ENCODE results near the gene DNAJA2. TPM values are rescaled to one million over a fixed set of nuclear protein-coding genes. Genes with fewer than 3 reads are reported as not detected.
"Not testable (repeated sequence)": the region's sequence is repeated elsewhere in the genome, so short reads cannot be mapped to it uniquely, and the experiment has no call there.

Gene DNAJA2
- total RNA-seq, 4 donors from 2014 or later: 55.6 to 86.0 (median 62.1) TPM

DNA sequence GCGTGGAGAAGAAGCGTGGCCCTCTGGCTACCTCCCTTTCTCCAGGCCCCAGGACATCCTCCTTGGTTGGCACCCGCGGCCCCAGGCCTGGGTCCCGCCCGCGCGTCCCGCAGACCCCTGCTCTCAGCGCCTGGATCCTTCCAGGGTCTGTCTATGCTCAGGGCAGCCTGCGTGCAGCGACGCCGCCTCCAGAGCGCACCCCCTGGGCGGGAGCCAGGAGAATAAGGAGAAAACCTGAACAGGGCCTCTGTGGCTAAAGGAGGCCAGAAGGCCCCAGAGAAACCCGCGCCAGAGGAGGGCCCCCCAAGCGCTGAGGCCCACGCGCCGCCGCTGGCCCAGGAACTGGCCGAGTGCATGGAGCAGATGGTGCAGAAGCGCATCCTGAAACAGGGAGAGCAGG is 40.4 kb upstream of the DNAJA2 start:
- Histone ChIP-seq H3K9me3 (no peaks in the 10 kb centered on the region), H3K27ac (no peak overlapping the region), H3K36me3 (no peaks in the 10 kb centered on the region), H3K4me3 (replicated peaks in 1 of 3) (no peak overlapping the region), H3K27me3 (no peaks in the 10 kb centered on the region), H3K4me1 (no peaks in the 10 kb centered on the region)
- DNase-seq: no peak
- TF ChIP-seq, protein P1, sequence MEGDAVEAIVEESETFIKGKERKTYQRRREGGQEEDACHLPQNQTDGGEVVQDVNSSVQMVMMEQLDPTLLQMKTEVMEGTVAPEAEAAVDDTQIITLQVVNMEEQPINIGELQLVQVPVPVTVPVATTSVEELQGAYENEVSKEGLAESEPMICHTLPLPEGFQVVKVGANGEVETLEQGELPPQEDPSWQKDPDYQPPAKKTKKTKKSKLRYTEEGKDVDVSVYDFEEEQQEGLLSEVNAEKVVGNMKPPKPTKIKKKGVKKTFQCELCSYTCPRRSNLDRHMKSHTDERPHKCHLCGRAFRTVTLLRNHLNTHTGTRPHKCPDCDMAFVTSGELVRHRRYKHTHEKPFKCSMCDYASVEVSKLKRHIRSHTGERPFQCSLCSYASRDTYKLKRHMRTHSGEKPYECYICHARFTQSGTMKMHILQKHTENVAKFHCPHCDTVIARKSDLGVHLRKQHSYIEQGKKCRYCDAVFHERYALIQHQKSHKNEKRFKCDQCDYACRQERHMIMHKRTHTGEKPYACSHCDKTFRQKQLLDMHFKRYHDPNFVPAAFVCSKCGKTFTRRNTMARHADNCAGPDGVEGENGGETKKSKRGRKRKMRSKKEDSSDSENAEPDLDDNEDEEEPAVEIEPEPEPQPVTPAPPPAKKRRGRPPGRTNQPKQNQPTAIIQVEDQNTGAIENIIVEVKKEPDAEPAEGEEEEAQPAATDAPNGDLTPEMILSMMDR (IDR thresholded peaks at IDR 0.05): no peak
- no peak for TF ChIP-seq POLR2A (IDR thresholded peaks at IDR 0.05)
- whole genome bisulfite sequencing, 2 donors: 65 to 75% methylated on average over 22 to 25 of the region's 25 CpGs
- intact Hi-C loops (cut with DNase I): no loop called here

DNA sequence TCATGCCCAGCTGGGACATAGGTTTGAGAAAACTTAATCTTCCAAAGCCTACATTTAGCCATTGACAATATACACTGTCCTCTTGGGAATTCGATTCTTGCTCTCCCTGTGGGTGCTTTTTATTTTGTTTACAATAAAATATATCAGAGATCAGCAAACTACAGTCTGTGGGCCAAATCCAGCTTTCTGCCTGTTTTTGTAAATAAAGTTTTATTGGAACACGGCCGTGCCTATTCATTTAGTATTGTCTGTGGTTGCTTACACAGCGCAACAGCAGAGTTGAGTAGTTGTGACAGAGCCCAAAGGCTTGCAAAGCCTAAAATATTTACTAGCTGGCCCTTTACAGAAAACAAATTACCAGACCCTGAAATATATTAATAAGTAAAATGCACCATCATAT is 39.7 kb upstream of the DNAJA2 start:
- Histone ChIP-seq H3K27ac (no peak overlapping the region), H3K9me3 (no peaks in the 10 kb centered on the region), H3K27me3 (no peaks in the 10 kb centered on the region), H3K4me3 (replicated peaks in 1 of 3) (no peak overlapping the region), H3K4me1 (no peaks in the 10 kb centered on the region), H3K36me3 (no peaks in the 10 kb centered on the region)
- no peak for TF ChIP-seq POLR2A (IDR thresholded peaks at IDR 0.05)
- TF ChIP-seq, protein P1 (IDR thresholded peaks at IDR 0.05): no peak
- DNase-seq: no peak
- WGBS, 2 donors: 95% methylated on average over 4 of the region's 4 CpGs
- intact Hi-C loops (cut with DNase I): no loop called here

- intact Hi-C loops (cut with DNase I); DNase-seq; H3K4me1 ChIP-seq; H3K27me3 ChIP-seq; H3K36me3 ChIP-seq; H3K27ac ChIP-seq; H3K4me3 ChIP-seq (replicated peaks in 1 of 3); H3K9me3 ChIP-seq: not testable (repeated sequence)
- 85 to 95% methylated on average over 2 of the region's 2 CpGs for WGBS, 2 donors
Measured at GRCh38 chr16:47010812-47011211, 37.3 kb upstream of the DNAJA2 start.

DNA sequence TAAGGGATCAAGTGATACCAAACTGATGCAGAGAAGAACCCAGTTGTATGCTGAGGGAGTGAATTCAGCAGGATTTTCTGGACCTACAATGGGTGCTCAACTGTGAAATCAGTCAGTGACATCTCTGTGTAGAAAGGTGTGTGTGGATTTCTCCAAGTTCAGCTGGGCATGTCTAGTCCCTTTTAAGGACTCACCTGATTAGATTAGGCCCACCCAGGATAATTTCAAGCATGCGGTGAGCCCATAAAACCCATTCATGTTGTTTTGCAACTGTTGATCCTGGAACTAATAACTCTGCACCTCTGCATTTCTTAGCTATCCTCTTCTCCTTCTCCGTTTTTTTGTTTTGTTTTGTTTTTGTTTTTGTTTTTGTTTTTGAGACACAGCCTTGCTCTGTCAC is 35.1 kb upstream of the DNAJA2 start:
- Histone ChIP-seq H3K4me3 (replicated peaks in 1 of 3) (no peak overlapping the region), H3K4me1 (no peaks in the 10 kb centered on the region), H3K27me3 (no peaks in the 10 kb centered on the region), H3K27ac (no peak overlapping the region), H3K9me3 (no peaks in the 10 kb centered on the region), H3K36me3 (no peaks in the 10 kb centered on the region)
- DNase-seq: no peak
- 87% methylated on average over 2 of the region's 2 CpGs for WGBS, 2 donors
- TF ChIP-seq POLR2A (IDR thresholded peaks at IDR 0.05): no peak
- TF ChIP-seq, protein P1 (IDR thresholded peaks at IDR 0.05): no peak
- intact Hi-C loops (cut with DNase I): no loop called here

DNA sequence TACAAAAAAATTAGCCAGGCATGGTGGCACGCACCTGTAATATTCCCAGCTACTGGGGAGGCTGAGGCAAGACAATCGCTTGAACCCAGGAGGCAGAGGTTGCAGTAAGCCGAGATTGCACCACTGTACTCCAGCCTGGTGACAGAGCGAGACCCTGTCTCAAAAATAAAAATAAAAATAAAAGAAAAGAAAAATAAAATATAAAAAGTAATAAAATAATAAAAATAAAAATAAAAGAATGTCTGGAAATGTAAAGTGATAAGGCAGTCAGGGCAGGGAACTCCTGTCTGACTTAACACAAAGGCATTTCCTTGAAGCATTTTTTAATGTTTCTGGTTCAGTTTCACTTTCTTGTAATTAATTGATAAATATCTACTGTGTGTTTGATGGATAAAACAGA is 34.7 kb upstream of the DNAJA2 start:
- Histone ChIP-seq H3K27me3 (no peaks in the 10 kb centered on the region), H3K36me3 (no peaks in the 10 kb centered on the region), H3K4me3 (replicated peaks in 1 of 3) (no peak overlapping the region), H3K9me3 (no peaks in the 10 kb centered on the region), H3K27ac (no peak overlapping the region), H3K4me1 (no peaks in the 10 kb centered on the region)
- intact Hi-C loops (cut with DNase I): no loop called here
- no peak for DNase-seq
- TF ChIP-seq, protein P1 (IDR thresholded peaks at IDR 0.05): no peak
- no peak for TF ChIP-seq POLR2A (IDR thresholded peaks at IDR 0.05)
- 92 to 94% methylated on average over 4 of the region's 4 CpGs for WGBS, 2 donors

- Histone ChIP-seq H3K9me3 (no peaks in the 10 kb centered on the region), H3K36me3 (no peaks in the 10 kb centered on the region), H3K27ac (no peak overlapping the region), H3K27me3 (no peaks in the 10 kb centered on the region), H3K4me1 (no peaks in the 10 kb centered on the region), H3K4me3 (replicated peaks in 1 of 3) (no peak overlapping the region)
- intact Hi-C loops (cut with DNase I): no loop called here
- 91 to 96% methylated on average over 2 of the region's 2 CpGs for WGBS, 2 donors
- TF ChIP-seq, protein P1 (IDR thresholded peaks at IDR 0.05): no peak
- no peak for TF ChIP-seq POLR2A (IDR thresholded peaks at IDR 0.05)
- no peak for DNase-seq
Measured at GRCh38 chr16:47004652-47005051, 31.2 kb upstream of the DNAJA2 start.

GRCh38 chr16:47000066-47000465 is 26.6 kb upstream of the DNAJA2 start:
- intact Hi-C loops (cut with DNase I); H3K27me3 ChIP-seq; H3K27ac ChIP-seq; H3K4me1 ChIP-seq; H3K36me3 ChIP-seq; H3K4me3 ChIP-seq (replicated peaks in 1 of 3); H3K9me3 ChIP-seq; DNase-seq: not testable (repeated sequence)
- WGBS, 2 donors: no CpG with 5 or more reads among the region's 29 CpGs

All from thyroid gland (tissue), 4 donors.